ENCODE results near the gene INPP4B.

The INPP4B gene

GRCh38 chr4:142475663-142476062 lies 370.4 kb downstream of the INPP4B start:
- H3K4me3 ChIP-seq (ENCODE audit: low read depth, low read length) = no peak overlapping the region
- TF ChIP-seq MYC (IDR thresholded peaks at IDR 0.05; ENCODE audit: low read depth, low read length) = no peak
- no peak for TF ChIP-seq CTCF (IDR thresholded peaks at IDR 0.05; ENCODE audit: low read depth, low read length)
- no peak for TF ChIP-seq POLR2A (IDR thresholded peaks at IDR 0.05; ENCODE audit: extremely low read depth, insufficient read length)
- TF ChIP-seq MAX (IDR thresholded peaks at IDR 0.05; ENCODE audit: low read depth, low read length) = no peak
- no peak for DNase-seq (ENCODE audit: low read depth)

- no peak for DNase-seq (ENCODE audit: low read depth)
- TF ChIP-seq MAX (IDR thresholded peaks at IDR 0.05; ENCODE audit: low read depth, low read length) (no peak), MYC (IDR thresholded peaks at IDR 0.05; ENCODE audit: low read depth, low read length) (no peak), POLR2A (IDR thresholded peaks at IDR 0.05; ENCODE audit: extremely low read depth, insufficient read length) (no peak), CTCF (IDR thresholded peaks at IDR 0.05; ENCODE audit: low read depth, low read length) (no peak)
- no peak overlapping the region for H3K4me3 ChIP-seq (ENCODE audit: low read depth, low read length)
These were observed 371.6 kb downstream of the INPP4B start for GRCh38 chr4:142474398-142475087.

- no peak for DNase-seq (ENCODE audit: low read depth)
- TF ChIP-seq CTCF (IDR thresholded peaks at IDR 0.05; ENCODE audit: low read depth, low read length) (no peak), MYC (IDR thresholded peaks at IDR 0.05; ENCODE audit: low read depth, low read length) (no peak), POLR2A (IDR thresholded peaks at IDR 0.05; ENCODE audit: extremely low read depth, insufficient read length) (no peak)
- no peak overlapping the region for H3K4me3 ChIP-seq (ENCODE audit: low read depth, low read length)
These were observed 372.2 kb downstream of the INPP4B start for GRCh38 chr4:142473960-142474338.

GRCh38 chr4:142473218-142473959 lies 372.7 kb downstream of the INPP4B start:
- TF ChIP-seq POLR2A (IDR thresholded peaks at IDR 0.05; ENCODE audit: extremely low read depth, insufficient read length) (no peak), CTCF (IDR thresholded peaks at IDR 0.05; ENCODE audit: low read depth, low read length) (no peak), MAX (IDR thresholded peaks at IDR 0.05; ENCODE audit: low read depth, low read length) (no peak), MYC (IDR thresholded peaks at IDR 0.05; ENCODE audit: low read depth, low read length) (no peak)
- H3K4me3 ChIP-seq (ENCODE audit: low read depth, low read length) = no peak overlapping the region
- DNase-seq (ENCODE audit: low read depth) = no peak

- no peak for TF ChIP-seq CTCF (IDR thresholded peaks at IDR 0.05; ENCODE audit: low read depth, low read length)
- no peak for TF ChIP-seq MYC (IDR thresholded peaks at IDR 0.05; ENCODE audit: low read depth, low read length)
- no peak for TF ChIP-seq MAX (IDR thresholded peaks at IDR 0.05; ENCODE audit: low read depth, low read length)
- no peak for TF ChIP-seq POLR2A (IDR thresholded peaks at IDR 0.05; ENCODE audit: extremely low read depth, insufficient read length)
- H3K4me3 ChIP-seq (ENCODE audit: low read depth, low read length) = no peak overlapping the region
- no peak for DNase-seq (ENCODE audit: low read depth)
These were observed 379.0 kb downstream of the INPP4B start for GRCh38 chr4:142467088-142467487.

Measured in NB4 (cell line).